GM18909 (cell line): ENCODE data around the gene TPSG1.
"Not testable (repeated sequence)": the region's sequence is repeated elsewhere in the genome, so short reads cannot be mapped to it uniquely, and the experiment has no call there.

Source experiments
- ATAC-seq: cut with Tn5 transposase; IDR thresholded peaks from one replicate; pipeline ENCODE4 v1.9.1; 2021; ENCODE audit warnings: mild to moderate bottlenecking; ENCODE audit not compliant: unreplicated experiment, poor library complexity

The TPSG1 gene

DNA sequence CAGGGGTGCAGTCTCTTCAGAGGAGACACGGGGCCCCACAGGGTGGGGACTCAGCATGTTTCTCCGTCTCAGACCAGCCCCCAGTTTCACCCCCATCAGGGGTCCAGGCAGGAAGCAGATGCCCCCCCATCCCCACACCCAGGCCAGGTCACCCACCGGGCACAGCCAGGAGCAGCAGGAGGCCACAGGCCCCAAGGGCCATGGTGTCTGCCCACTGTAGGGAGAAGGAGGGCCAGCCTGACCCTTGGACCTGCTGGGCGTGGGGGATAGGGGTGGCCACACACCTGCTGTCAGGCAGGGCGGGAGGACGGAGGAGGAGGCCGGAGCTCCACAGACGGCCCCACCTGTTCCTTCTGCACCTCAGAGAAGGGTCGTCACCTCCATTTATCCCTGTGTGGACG is at the start of gene TPSG1:
TPSG1 (minus strand) TSS at position 218 of the 401 bp plus-strand sequence; CDS start at position 202, 16 bp downstream.
- no peak for ATAC-seq

DNA sequence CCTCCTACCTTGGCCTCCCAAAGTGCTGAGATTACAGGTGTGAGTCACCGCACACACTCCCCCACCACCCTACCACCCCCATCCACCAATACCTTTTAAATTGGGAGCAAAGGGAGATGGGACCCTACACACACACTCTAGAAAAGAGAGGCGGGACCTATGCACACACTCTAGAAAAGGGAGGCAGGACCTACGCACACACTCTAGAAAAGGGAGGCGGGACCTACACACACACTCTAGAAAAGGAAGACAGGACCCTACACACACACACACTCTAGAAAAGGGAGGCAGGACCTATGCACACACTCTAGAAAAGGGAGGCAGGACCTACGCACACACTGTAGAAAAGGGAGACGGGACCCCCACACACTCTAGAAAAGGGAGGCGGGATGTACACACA is 49.7 kb upstream of the TPSG1 start:
- no peak for ATAC-seq

DNA sequence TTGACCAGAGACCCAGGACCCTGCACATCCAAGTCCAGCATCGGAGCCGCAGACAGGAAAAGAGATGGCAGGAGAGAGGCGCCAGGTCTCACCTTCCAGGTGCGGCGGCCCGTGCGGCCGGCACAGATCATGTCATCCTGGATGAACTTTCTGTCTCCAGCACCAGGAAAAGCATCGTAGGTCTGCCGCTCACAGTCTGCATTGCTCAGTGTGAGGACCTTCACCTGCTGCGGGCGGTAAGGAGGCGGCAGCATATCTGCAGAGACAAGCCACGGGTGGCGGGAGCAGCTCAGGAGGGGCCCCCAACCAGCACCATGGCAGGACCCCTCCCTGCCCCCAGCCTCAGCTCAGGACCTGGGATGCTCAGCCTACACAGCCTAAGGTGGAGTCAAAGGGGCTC is 48.7 kb upstream of the TPSG1 start:
- no peak for ATAC-seq

DNA sequence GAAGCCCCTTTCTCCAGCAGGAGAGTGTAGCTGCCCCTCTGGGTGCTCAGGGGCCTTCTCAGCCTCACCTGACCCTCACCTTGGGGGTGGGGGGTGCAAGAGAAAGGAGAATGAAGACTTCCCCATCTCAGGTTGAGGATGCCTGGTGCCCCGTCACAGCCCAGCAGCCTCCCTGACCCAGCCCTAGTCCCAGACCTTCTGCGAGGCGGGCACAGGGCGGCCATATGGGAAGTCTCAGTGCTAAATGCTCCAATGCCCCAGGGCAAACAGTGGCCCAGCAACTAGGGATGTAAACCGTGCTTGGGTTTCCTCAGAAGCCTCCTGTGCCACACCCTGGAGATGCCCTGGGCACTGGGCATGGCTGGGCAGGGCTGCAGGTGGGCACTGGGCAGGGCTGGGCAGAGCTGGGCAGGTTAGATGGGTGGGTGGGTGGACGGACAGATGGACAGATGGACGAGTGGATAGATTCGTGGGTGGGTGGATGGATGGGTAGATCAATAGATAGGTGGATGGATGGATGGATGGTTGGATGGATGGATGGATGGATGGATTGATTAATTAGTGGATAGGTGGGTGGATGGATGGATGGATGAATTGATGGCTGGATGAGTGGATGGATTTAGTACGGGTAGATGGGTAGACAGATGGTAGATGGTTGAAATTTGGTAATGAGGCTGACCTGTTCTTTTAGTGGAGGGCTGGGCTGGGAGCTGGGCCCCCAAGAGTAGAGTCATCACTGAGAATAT is 47.6 kb upstream of the TPSG1 start:
- no peak for ATAC-seq

DNA sequence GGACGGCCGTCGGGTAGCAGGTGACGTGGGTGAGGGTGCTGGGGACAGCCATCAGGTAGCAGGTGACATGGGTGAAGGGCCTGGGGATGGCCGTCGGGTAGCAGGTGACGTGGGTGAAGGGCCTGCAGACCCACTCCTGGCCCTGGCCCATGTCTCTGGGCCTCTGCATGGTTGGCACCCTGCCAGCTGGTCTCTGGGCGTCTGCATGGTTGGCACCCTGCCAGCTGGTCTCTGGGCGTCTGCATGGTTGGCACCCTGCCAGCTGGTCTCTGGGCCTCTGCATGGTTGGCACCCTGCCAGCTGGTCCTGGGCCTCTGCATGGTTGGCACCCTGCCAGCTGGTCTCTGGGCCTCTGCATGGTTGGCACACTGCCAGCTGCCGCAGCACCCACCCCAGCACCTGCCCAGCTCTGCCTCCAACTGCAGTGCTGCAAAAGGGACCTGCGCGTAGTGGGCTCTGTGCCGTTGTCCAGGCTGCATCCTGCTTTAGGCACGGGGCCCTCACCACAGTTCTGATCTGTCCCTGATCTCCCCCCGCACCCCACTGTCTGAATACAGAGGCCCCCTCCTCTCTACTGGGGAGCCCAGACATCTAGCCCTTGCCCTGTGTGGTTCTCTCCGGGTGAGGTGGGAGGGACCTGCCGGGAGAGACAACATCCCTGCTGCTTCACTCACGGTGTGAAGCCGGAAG is 46.8 kb upstream of the TPSG1 start:
- not testable (repeated sequence) for ATAC-seq

DNA sequence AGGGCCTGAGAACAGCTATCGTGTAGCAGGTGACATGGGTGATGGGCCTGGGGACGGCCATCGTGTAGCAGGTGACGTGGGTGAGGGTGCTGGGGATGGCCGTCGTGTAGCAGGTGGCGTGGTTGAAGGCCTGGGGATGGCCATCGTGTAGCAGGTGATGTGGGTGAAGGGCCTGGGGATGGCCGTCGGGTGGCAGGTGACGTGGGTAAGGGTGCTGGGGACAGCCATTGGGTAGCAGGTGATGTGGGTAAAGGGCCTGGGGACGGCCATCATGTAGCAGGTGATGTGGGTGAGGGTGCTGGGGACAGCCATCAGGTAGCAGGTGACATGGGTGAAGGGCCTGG is 46.3 kb upstream of the TPSG1 start:
- no peak for ATAC-seq

DNA sequence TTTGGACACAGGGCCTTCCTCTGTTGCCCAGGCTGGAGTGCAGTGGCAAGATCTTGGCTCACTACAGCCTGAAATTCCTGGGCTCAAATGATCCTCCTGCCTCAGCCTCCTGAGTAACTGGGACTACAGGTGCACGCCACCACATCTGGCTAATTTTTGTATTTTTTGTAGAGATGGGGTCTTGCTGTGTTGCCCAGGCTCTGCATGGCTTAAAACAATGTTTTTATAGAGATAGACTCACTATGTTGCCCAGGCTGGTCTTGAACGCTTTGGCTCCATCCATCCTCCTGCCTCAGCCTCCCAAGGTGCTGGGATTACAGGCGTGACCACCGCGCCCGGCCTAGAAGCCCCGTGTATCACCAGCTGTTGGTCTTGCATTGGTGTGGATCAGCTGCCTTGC is 44.4 kb upstream of the TPSG1 start:
- not testable (repeated sequence) for ATAC-seq

DNA sequence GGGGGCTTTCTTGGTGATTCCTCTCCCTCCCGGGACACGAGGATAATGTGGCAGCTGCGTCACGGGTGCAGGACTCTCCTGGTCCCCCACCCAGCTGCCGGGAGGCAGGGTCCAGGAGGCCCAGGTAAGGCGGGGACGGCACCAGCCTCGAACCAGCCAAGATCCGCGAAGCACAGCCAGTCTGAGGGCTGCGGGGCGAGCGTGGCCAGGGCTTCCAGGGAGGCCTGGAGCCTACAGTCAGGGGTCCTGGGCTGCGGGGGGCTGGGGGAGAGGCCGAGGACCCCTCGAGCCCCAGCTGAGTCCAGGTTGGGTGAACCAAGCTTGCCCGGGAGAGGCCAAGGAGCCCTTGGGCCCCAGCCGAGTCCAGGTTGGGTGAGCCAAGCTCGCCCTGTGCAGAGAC is 40.8 kb upstream of the TPSG1 start:
- ATAC-seq = no peak

DNA sequence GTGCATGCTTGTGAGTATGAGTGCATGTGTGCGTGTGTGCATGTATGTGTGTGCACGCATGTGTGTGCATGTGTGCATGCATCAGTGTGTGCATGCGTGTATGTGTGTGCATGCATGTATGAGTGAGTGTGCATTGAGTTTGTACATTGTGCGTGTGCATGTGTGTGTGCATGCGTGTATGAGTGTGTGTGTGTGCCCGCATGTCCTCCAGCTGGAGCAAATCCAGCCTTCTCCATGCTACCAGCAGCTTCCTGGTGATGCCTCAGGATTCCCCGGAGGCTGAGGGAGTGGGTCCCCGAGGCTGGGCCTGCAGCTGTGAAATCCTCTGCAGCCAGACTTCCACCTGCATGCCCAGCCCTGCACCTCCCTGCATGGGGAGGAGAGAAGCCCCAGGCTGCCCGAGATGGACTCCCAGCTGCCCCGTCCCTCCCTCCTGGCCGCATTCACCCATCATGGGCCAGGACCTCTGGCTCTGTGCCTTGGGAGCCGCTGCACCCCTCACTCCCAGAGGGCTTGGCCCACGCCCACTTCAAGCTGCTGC is 40.1 kb upstream of the TPSG1 start:
- ATAC-seq = no peak

DNA sequence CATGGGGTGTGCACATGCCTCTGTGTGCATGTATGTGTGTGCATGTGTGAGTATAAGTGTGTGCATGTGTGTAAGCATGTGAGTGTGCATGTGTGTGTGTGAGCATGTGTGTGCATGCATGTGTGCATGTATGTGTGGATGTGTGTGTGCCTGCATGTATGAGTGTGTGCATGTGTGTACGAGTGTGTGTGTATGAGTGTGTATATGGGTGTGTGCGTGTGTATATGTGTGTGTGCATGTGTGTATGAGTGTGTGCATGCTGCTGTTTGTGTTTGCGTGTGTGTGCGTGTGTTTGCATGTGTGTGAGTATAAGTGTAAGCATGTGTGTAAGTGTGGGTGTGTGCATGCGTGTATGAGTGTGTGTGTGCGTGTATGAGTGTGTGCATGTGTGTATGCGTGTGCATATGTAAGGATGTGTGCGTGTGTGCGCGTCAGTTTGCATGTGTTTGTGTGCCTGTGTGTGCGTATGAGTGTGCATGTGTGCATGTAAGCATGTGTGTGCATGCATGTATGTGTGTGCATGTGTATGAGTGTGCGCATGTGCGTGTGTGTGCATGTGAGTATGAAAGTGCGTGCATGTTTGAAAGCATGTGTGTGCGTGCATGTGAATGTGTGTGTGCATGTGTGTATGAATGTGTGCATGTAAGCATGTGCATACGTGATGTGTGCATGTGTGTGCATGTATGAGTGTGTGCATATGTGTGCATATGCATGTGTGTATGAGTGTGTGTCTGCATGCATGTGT is 39.4 kb upstream of the TPSG1 start:
- ATAC-seq = no peak

DNA sequence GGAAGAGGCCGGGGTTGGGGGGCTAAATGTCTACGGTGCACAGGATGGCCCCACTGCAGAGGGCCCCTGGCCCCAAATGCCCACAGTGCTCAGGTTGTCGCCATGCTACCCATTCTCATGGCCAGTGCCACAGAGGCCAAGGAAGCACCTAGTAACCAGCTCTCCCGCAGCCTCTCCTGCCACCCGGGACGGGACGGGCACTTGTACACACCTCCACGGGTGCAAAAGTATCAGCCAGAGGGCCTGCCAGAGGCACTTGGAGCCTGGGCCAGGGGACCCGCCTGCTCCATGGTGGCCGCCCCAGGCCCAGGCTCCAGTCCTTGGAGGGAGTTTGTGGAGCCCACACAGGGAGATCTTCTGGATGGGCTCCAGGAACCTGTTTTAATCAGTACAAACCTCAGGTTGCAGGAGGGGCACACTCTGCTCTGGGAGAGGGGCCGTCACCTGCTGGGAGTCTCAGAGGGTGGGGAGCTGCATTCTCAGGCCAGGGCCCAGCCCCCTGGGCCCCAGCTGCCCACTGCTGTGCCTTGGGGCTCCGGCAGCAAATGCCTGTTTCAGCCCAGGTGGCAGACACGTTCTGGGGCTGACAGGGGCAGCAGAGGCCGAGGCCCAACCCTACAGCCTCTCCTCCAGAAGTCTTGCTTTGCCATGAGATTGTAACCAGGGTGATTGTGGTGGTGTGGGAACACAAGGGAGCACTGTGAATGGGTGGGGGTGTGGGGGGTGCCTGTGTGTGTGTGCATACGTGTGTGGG is 38.7 kb upstream of the TPSG1 start:
- ATAC-seq = no peak

DNA sequence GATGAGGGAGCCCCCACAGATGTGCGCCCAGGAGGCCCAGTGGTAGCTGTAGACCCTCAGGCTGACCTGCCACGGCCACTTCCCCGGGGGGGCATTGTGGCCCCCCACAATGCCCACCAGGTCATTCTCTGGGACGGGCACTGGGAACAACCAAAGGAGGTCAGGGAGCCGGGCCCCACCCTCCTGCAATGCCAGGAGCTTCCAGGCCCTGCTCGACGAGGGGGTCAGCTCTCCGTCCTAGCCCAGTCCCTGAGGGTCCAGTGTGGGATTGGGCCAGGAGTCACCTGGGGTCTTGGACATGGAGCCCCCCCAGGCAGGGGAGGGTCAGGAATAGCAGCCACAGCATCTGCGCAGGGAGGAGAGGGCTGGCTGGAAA is 37.8 kb upstream of the TPSG1 start:
- ATAC-seq = no peak

DNA sequence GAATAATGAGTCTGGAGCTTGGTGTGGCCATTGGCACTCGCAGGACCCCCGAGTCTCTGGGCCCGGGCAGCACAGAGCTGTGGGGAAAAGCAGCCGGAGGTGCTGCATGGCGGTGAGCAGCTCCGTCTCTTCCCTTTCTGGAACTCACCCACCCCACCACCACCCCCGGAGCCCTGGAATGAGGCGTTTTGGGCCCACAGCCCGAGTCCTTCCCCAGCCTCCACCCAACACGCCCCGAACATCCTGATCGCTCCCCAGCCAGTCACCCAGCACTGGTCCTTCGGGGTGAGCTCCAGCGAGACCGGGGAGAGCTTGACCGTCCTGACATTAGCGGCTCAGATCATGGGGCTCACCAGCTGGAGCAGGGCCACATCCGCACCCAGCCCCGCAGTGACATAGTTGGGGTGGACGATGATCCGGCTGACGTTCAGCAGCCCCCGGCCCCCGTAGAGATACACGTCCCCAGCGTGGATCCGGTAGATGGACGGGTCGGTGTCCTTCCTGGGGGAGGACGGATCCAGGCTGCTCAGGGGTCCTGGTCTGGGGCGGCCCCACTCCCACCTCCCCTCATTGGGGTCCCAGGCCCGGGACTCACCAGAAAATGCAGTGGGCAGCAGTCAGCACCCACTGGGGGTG is 37.3 kb upstream of the TPSG1 start:
- no peak for ATAC-seq

DNA sequence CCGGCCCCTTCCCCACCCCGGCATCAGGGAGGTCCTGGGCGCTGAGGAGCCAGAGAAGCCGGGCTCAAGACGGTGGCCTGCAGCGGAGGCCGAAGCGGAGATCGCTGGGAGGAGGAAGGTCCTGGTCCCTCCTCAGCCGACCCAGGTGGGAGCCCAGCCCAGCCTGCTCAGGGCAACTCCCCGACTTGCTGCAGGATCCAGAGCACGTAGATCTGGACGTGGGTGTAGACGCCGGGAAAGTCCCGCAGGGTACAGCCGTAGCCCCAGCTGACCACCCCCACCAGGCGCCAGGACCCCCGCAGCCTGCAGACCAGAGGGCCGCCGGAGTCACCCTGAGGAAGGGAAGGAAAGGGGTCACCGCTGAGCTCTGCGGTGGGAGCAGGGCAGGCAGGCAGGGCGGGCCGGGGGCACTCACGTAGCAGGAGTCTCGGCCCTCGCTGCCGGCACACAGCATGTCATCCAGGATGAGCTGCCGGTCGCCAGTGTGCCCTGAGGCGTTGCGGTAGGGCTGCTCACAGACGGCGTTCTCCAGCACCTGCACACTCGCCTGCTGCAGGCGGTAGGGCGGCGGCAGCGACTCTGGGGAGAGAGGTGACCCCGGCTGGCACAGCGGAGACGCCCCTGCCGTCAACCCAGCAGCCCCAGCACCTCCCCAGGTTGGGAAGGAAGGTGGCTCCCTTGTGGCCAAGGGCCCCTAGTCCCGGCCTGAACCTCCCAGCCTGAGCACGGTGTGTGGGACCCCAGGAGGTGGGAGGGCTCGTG is 36.2 kb upstream of the TPSG1 start:
- ATAC-seq = no peak

DNA sequence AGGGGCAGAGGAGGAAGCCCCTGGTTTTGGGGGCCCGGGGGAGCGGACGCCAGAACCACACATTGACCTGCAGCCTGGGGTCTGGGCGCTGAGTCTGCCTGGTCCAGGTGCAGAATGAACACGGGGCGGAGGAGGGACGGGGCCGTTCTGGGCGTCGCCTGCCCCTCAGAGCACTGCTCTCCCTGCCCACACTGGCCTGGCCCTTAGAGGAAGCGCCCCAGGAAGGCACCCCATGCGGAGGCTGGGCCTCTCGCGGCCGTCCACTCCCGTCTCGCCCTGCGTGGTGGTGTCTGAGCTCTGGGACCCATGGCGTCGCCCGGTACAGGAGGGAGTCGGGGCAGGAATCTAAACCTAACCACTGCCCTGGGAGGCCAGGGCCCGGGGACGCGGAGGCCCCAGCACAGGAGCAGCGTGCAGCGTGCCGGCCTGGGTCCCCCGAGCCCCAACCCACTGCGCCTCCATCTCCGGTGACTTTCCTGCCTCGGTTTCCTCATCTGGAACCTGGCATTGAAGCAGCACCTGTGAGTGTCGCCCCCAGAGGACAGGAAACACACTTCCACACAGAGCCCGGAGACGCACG is 35.1 kb upstream of the TPSG1 start:
- no peak for ATAC-seq

DNA sequence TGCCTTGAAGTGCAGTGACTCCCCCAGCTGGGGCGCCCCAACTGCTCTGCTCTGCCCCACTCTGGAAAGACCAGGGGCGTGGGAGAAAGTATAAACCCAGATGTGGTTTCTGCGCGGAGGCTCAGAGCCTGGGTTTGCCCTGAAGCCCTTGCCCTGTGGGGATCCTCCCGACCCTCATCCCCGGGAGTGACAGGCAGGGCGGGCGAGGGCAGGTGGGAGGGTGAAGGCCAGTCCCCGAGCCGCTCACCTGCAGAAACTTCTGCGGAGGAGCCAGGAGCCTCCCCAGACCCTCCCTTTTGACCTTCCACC is 34.6 kb upstream of the TPSG1 start:
- ATAC-seq = no peak

DNA sequence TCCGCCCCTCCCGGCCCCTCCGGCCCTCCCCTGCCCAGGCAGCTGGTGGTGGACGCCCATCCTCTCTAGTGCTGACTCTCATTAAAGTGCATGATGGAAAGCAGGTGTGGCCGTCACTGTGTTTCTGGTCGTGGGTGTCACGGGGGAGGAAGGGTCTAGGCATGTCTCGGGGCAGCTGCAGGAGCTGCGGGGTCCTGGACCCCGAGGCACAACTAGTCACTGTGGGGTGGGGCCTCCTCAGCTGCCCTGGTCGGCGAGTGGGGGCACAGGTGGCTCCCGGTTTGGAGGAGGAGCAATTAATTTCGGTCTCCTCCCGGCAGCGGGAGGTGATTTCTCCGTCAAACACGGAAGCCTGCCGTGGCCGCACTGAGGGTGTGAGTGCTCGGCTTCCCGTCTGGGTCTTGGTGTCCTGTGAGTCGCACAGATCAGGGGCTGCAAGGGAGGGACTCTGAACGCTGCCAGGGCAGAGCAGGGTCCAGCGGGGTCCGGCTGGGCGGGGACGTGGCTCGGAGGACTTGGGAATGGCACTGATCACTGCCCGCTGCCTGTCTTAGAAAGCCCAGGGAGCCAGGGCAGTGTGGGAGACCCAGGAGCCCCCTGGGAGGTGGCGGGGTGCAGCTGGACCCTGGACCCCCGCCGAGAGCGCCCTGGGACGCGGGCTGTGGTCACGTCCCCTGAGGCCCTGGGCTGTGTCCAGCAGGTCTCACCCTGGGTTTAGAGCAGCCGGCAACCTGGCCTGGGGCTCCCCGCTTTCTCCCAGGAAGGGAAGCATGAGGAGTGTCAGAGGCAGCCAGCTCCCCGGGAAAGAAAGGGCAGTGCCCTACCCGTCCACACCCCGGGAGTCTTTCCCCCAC is 34.1 kb upstream of the TPSG1 start:
- ATAC-seq = no peak

DNA sequence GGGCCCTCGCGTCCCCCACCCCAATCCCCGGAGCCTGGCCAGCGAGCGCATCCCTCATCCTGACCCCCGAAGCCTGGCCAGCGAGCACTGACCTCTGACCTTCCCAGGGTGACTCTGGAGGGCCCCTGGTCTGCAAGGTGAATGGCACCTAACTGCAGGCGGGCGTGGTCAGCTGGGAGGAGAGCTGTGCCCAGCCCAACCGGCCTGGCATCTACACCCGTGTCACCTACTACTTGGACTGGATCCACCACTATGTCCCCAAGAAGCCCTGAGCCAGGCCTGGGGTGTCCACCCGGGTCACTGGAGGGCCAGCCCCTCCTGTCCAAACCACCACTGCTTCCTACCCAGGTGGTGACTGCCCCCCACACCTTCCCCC is 33.1 kb upstream of the TPSG1 start:
- ATAC-seq = no peak
